ENCODE measurements around the gene IFITM10.

DNA sequence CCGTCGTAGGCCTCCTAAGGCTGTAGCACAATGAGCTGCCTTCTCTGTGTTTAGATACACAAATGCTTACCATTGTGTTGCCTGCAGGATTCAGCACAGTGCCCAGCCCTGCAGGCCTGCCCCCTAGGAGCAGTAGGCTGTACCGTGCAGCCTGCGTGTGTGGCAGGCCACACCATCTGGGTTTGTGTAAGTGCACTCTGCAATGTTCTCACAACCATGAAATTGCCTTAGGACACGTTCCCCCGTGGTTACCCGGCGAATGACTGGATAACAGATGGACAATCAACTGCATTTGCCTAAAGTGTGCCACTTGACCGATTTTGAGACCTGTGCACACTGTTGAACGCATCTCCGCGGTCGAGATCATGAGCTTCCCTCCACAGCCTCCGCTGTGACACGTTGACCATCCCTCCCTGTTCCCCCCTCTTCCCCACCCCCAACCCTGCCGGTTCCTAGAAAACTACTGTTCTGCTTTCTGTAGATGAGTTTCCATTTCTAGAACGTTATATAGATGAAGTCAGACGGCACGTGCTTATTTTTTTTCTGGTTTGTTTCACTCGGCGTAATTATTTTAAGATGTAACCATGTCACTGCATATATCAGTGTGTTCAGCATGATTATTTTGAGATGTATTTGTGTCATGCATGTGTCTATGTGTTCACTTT, 35.5 kb upstream of the IFITM10 start:
- TF ChIP-seq, protein P1, sequence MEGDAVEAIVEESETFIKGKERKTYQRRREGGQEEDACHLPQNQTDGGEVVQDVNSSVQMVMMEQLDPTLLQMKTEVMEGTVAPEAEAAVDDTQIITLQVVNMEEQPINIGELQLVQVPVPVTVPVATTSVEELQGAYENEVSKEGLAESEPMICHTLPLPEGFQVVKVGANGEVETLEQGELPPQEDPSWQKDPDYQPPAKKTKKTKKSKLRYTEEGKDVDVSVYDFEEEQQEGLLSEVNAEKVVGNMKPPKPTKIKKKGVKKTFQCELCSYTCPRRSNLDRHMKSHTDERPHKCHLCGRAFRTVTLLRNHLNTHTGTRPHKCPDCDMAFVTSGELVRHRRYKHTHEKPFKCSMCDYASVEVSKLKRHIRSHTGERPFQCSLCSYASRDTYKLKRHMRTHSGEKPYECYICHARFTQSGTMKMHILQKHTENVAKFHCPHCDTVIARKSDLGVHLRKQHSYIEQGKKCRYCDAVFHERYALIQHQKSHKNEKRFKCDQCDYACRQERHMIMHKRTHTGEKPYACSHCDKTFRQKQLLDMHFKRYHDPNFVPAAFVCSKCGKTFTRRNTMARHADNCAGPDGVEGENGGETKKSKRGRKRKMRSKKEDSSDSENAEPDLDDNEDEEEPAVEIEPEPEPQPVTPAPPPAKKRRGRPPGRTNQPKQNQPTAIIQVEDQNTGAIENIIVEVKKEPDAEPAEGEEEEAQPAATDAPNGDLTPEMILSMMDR (IDR thresholded peaks at IDR 0.05; ENCODE audit: low read depth, low read length): no peak
- no peak for TF ChIP-seq EZH2phosphoT487 (IDR thresholded peaks at IDR 0.05; ENCODE audit: low read depth)

All from OCI-LY3 (cell line).